BJ (cell line): ENCODE data around the gene MYO18B. TPM values are rescaled to one million over a fixed set of nuclear protein-coding genes. Genes with fewer than 3 reads are reported as not detected.

Experiments used
- CTCF ChIA-PET: fragments of 350-600 bp; formaldehyde crosslinking; extraction: SDS; loops from one replicate; lab custom pipeline; 2021; ENCODE audit warnings: antibody characterized with exemption, inconsistent platforms; lab: Yijun Ruan, JAX
- POLR2A ChIA-PET: fragments of 300-600 bp; sonication (Branson Sonifier 250); formaldehyde crosslinking; extraction: SDS; loops from one replicate; lab custom pipeline; 2021; ENCODE audit warnings: antibody characterized with exemption; lab: Charles Lee
- DNase-seq: peaks from one replicate; pipeline ENCODE4 v3.0.0-alpha.2; 2011; ENCODE audit warnings: low read depth
- H3K27me3 ChIP-seq: 2 replicates; pipeline ENCODE4 v1.6.0; 2011; ENCODE audit warnings: low read length; ENCODE audit not compliant: control insufficient read depth, insufficient read depth
- H3K36me3 ChIP-seq: 2 replicates; pipeline ENCODE4 v1.5.1; 2011; ENCODE audit warnings: low read length; ENCODE audit not compliant: control insufficient read depth, insufficient read depth
- H3K4me3 ChIP-seq: 2 replicates; pipeline ENCODE4 v1.5.1; 2011; ENCODE audit warnings: low read depth, mild to moderate bottlenecking, control low read depth, low read length
- polyA plus RNA-seq: library from polyadenylated mRNA; depleted of rRNA; stranded (reverse); fragments of >200 nt; gene quantifications from 2 replicates; pipeline ENCODE4 v1.2.3, GENCODE V29; 2011; rRNA removed
- small RNA-seq: library from RNA; depleted of rRNA; stranded (forward); fragments of <200 nt; gene quantifications from one replicate; pipeline ENCODE3, GENCODE V24; 2012; ENCODE audit warnings: low replicate concordance, low read depth; ENCODE audit not compliant: insufficient read length
- TF ChIP-seq, protein P1 (sequence below): IDR thresholded peaks from 2 replicates; pipeline ENCODE4 v1.5.1; 2011; ENCODE audit warnings: low read depth, mild to moderate bottlenecking, control low read depth, inconsistent platforms, low read length, moderate library complexity; ENCODE audit not compliant: insufficient read depth

The MYO18B gene
- polyA plus RNA-seq, 1 experiment = not detected

DNA sequence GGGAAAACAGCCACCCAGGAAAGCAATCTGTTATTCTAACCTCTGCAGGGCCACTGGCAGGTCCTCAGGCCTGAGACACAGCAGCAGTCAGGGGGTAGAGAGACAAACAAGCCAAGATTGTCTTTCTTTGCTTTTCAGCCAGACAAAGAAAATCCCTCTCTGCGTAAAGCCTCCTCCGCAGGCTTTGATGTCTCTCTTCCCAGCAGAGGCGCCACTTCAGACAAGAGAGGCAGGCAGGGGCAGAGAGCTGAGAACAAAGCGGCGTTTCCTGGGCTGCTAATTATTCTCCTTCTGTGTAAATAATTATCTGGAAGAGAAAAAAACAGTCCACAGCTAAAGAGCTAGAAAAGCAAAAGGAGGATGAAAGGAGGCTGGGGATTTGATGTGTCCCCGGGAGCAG lies 324.5 kb downstream of the MYO18B start:
- no peak for DNase-seq
- H3K4me3 ChIP-seq = no peak overlapping the region
- no peaks in the 10 kb centered on the region for H3K27me3 ChIP-seq
- H3K36me3 ChIP-seq = no peaks in the 10 kb centered on the region
- ChIA-PET POLR2A (no interaction called here), CTCF (no interaction called here)
- TF ChIP-seq, protein P1, sequence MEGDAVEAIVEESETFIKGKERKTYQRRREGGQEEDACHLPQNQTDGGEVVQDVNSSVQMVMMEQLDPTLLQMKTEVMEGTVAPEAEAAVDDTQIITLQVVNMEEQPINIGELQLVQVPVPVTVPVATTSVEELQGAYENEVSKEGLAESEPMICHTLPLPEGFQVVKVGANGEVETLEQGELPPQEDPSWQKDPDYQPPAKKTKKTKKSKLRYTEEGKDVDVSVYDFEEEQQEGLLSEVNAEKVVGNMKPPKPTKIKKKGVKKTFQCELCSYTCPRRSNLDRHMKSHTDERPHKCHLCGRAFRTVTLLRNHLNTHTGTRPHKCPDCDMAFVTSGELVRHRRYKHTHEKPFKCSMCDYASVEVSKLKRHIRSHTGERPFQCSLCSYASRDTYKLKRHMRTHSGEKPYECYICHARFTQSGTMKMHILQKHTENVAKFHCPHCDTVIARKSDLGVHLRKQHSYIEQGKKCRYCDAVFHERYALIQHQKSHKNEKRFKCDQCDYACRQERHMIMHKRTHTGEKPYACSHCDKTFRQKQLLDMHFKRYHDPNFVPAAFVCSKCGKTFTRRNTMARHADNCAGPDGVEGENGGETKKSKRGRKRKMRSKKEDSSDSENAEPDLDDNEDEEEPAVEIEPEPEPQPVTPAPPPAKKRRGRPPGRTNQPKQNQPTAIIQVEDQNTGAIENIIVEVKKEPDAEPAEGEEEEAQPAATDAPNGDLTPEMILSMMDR = no peak

DNA sequence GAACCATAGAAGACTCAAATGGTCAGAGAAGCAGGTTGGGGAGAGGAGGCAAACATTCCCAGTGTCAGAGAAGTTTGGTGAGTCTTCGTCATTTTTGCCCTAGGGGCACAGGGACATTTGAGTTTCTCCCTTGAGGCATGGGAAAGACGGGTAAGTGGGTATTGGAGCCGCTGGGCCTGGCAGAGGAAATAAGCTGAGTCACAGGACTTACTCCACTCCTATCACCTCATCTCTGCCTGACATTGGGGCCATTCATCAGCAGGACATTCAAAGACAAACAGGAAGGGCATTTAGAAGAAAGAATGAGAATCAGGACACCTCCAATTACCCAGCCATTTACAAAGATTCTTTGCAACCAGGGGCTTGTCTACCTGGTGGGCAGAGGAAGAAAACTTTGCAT lies 326.6 kb downstream of the MYO18B start:
- POLR2A ChIA-PET = no interaction called here
- H3K27me3 ChIP-seq = no peaks in the 10 kb centered on the region
- no peak for DNase-seq
- H3K36me3 ChIP-seq = no peaks in the 10 kb centered on the region
- CTCF ChIA-PET = no interaction called here
- no peak overlapping the region for H3K4me3 ChIP-seq
- TF ChIP-seq, protein P1 = no peak

DNA sequence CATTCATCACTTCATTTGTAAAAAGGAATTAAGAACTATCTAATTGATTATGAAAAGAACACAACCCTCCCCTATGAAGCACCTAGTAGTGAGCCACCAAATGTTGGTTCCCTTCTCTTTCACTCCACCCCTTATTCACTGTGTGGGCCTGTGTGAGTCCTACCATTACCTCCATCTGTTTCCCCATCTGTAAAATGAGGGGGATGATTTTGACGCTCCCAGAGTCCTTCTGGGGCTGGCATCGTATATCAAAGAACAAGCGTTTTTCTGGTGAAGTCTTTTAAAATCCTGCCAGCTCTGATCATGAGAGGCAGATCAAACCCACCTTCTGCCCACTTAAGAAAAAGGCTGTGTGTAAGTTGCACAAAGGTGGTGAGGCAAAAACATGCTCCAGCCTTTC lies 330.6 kb downstream of the MYO18B start:
- Histone ChIP-seq H3K36me3 (no peaks in the 10 kb centered on the region), H3K27me3 (no peaks in the 10 kb centered on the region), H3K4me3 (no peak overlapping the region)
- DNase-seq = no peak
- ChIA-PET CTCF (no interaction called here), POLR2A (no interaction called here)
- TF ChIP-seq, protein P1 = no peak

DNA sequence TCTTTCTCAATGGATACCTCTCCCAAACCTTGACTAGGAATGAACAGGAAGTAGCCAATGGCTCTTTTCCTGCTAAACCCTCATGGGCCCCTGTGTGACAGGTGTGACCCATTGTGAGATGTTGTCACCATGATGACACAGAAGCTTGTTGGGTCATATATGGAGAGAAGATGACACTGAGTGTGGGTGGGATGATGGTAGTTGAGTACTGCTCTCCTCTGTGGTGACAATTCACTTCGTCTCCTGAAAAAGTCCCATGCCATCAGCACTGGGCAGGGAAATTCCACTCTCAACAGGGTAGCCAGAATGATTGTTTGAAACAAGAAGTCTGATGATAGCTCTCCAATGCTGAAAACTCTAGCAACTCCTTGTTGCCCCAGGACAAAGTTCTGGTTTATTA lies 333.3 kb downstream of the MYO18B start:
- TF ChIP-seq, protein P1 = no peak
- DNase-seq = no peak
- ChIA-PET POLR2A (no interaction called here), CTCF (no interaction called here)
- H3K27me3 ChIP-seq = no peaks in the 10 kb centered on the region
- no peak overlapping the region for H3K4me3 ChIP-seq
- no peaks in the 10 kb centered on the region for H3K36me3 ChIP-seq

DNA sequence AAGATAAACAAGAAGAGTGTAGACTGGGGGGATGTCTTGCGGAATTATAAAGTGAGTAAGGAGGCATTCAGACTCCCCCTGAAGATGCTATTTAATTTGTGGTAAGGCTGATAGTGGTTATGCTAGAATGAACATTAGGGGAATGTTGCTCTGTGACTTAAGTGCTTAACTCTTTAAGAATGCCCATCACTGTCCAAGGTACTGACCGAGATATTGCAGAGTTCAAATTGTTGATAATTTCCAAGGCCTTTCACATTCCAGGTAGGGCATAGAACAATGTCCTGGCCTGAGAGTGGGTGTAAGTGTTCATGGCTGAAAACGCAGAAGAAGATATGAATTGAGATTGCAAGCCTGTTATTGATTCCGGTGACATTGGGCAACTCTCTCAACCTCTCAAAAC lies 337.0 kb downstream of the MYO18B start:
- no peak for DNase-seq
- ChIA-PET POLR2A (no interaction called here), CTCF (no interaction called here)
- Histone ChIP-seq H3K36me3 (no peaks in the 10 kb centered on the region), H3K4me3 (no peak overlapping the region), H3K27me3 (no peaks in the 10 kb centered on the region)
- TF ChIP-seq, protein P1 = no peak

Small RNA genes lying within 50 kb of the gene (small RNA-seq; reads per million reads assigned to genes)
- gene RN7SKP169 (not detected), gene RNA5SP494 (not detected), gene Z98949.2 (not detected)

Other genes with a start within 250 kb of the MYO18B start
- gene GRK3, start 177.5 kb upstream of the MYO18B start, polyA plus RNA-seq = 0.72 and 1.1 TPM in 2 replicates